Measurements from ENCODE around the gene ACOT7. TPM values are rescaled to one million over a fixed set of nuclear protein-coding genes. Genes with fewer than 3 reads are reported as not detected.

ACOT7 gene
- total RNA-seq, 1 donor from 2014 or later, result 40.0 TPM

DNA sequence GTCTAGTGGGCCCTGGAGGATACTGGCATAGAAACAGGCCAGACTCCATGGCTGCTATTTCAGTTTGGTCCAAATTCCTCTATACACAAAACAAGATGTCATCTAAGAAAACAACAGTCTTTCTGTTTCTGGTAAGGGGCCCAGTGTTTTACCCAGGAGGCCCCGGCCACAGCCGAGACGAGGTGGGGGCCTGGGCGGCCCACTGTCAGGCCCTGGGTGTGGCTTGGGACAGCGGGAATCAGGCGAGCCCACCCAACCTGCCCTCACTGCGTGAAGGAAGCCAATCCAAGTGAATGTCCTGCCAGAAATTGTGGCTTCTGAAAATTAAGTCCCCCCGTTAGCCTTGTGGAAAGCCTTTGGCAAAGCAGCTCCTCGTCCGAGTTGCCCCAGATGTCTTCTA lies 101.5 kb downstream of the ACOT7 start:
- Mint-ChIP-seq H3K4me1 (ENCODE audit: unreplicated experiment) (peaks cover 5% of the 10 kb centered on the region), H3K4me3 (no peak overlapping the region), H3K27ac (no peak overlapping the region), H3K27me3 (no peaks in the 10 kb centered on the region), H3K36me3 (no peaks in the 10 kb centered on the region), H3K9me3 (no peaks in the 10 kb centered on the region)
- TF ChIP-seq, protein P1, sequence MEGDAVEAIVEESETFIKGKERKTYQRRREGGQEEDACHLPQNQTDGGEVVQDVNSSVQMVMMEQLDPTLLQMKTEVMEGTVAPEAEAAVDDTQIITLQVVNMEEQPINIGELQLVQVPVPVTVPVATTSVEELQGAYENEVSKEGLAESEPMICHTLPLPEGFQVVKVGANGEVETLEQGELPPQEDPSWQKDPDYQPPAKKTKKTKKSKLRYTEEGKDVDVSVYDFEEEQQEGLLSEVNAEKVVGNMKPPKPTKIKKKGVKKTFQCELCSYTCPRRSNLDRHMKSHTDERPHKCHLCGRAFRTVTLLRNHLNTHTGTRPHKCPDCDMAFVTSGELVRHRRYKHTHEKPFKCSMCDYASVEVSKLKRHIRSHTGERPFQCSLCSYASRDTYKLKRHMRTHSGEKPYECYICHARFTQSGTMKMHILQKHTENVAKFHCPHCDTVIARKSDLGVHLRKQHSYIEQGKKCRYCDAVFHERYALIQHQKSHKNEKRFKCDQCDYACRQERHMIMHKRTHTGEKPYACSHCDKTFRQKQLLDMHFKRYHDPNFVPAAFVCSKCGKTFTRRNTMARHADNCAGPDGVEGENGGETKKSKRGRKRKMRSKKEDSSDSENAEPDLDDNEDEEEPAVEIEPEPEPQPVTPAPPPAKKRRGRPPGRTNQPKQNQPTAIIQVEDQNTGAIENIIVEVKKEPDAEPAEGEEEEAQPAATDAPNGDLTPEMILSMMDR (conservative IDR thresholded peaks at IDR 0.05), result no peak
- DNase-seq (ENCODE audit: extremely low spot score, unreplicated experiment), result no peak

DNA sequence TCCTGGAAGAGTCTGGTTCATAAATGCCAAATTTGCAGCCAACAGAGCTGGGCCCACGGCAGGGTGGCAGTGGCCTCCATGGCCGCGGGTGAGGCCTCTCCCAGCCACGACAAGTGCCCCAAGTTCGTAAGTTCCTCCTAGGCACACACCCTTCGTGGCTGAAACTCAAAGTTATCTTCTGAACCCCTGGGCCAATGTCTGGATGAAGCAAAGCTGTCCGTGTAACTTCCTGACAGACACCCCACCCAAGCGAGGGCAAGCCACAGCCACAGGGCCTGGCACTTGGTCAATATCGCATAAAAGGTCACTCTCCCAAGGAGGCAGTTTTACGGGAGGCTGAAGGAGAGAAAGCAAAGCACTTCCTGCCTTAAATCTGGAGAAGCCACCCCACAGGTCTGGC lies 104.9 kb downstream of the ACOT7 start:
- TF ChIP-seq, protein P1 (conservative IDR thresholded peaks at IDR 0.05), result no peak
- H3K27ac Mint-ChIP-seq, result no peak overlapping the region
- no peak overlapping the region for H3K4me3 Mint-ChIP-seq
- no peaks in the 10 kb centered on the region for H3K27me3 Mint-ChIP-seq
- no peaks in the 10 kb centered on the region for H3K36me3 Mint-ChIP-seq
- DNase-seq (ENCODE audit: extremely low spot score, unreplicated experiment), result no peak
- H3K4me1 Mint-ChIP-seq (ENCODE audit: unreplicated experiment), result no peaks in the 10 kb centered on the region
- no peaks in the 10 kb centered on the region for H3K9me3 Mint-ChIP-seq

DNA sequence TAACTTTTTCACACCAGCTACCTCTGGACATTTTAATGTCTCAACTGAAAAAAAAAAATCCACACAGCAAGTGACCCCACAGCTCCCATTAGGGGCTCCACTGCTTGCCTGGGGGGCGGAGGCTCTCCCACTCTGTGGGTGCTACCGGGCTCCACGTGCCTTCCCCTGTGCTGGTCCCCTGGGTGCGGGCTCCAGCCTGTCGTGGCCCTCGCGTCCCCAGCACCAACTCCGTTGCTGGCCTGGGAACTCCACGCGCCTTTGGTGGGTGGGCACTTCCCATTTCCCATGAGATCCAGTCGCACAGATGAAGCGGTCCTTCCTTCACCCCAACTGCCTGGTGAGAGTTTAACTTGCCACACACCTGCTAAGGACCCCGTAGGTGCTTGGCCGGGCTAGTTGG lies 105.5 kb downstream of the ACOT7 start:
- Mint-ChIP-seq H3K4me1 (ENCODE audit: unreplicated experiment) (no peaks in the 10 kb centered on the region), H3K9me3 (no peaks in the 10 kb centered on the region), H3K36me3 (no peaks in the 10 kb centered on the region), H3K27me3 (no peaks in the 10 kb centered on the region), H3K4me3 (no peak overlapping the region), H3K27ac (no peak overlapping the region)
- no peak for DNase-seq (ENCODE audit: extremely low spot score, unreplicated experiment)
- TF ChIP-seq, protein P1 (conservative IDR thresholded peaks at IDR 0.05), result no peak

DNA sequence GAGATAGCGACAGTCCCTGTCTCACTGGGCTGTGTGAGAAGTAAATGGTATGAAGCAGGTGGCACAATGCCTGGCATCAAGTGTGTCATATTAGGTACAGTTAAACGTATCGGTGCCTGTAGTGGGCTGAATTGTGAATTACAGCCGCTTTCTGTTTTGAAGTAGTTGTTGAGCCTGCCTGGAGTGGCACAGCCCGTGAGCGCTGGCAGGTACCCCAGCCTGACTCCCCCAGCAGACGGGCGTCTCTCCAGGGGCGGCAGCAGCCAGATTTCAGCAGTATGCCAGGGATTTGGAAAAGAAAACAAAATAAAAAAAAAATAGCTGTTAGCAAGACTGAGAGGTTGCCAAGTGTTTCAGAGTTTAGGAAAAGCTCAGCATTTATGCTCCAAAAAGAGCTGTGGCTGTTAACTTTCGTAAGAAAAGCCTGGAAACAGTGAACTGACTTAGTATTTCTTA lies 106.1 kb downstream of the ACOT7 start:
- no peak for DNase-seq (ENCODE audit: extremely low spot score, unreplicated experiment)
- Mint-ChIP-seq H3K4me3 (no peak overlapping the region), H3K36me3 (no peaks in the 10 kb centered on the region), H3K27ac (no peak overlapping the region), H3K27me3 (no peaks in the 10 kb centered on the region), H3K4me1 (ENCODE audit: unreplicated experiment) (no peaks in the 10 kb centered on the region), H3K9me3 (no peaks in the 10 kb centered on the region)
- TF ChIP-seq, protein P1 (conservative IDR thresholded peaks at IDR 0.05), result no peak

DNA sequence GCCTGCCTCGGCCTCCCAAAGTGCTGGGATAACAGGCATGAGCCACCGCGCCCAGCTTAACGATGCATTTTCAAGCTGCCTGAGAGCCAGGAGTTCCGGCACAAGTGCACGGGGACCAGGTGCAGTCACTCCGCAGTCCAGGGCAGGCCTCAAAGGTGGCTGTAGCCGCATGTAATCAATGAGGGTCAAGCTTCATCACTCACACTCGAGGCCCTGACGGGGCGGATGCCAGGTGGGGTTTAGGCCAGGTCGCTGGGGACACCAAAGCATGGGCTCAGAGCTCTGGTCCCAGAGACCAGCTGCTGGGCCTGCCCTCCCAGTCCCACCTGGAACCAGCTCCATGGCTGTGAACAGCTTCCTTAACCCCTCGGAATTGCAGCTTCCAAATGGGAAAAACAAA lies 106.5 kb downstream of the ACOT7 start:
- DNase-seq (ENCODE audit: extremely low spot score, unreplicated experiment), result no peak
- Mint-ChIP-seq H3K27me3 (no peaks in the 10 kb centered on the region), H3K9me3 (no peaks in the 10 kb centered on the region), H3K4me3 (no peak overlapping the region), H3K27ac (no peak overlapping the region), H3K36me3 (no peaks in the 10 kb centered on the region), H3K4me1 (ENCODE audit: unreplicated experiment) (no peaks in the 10 kb centered on the region)
- TF ChIP-seq, protein P1 (conservative IDR thresholded peaks at IDR 0.05), result no peak

DNA sequence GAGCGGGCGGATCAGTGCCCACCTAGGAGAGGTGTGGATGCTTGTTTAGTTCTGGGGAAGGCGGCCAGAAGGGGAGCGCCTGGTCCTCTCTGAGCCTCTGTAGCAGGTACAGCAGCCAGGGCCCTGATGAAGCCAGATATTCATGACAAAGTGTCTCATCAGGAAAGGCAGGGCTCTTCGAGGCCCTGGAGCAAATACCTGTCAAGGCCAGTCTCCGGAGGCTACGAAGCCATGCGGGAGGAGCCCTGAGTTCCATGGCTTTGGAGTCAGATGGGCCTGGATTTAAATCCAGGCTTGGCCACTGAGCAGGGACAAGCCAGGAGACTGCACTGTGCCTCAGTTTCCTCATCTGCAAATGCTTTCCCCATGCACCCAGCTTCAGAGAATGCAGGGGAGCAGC lies 107.3 kb downstream of the ACOT7 start:
- no peaks in the 10 kb centered on the region for H3K4me1 Mint-ChIP-seq (ENCODE audit: unreplicated experiment)
- H3K27me3 Mint-ChIP-seq, result no peaks in the 10 kb centered on the region
- no peaks in the 10 kb centered on the region for H3K9me3 Mint-ChIP-seq
- TF ChIP-seq, protein P1 (conservative IDR thresholded peaks at IDR 0.05), result no peak
- H3K36me3 Mint-ChIP-seq, result no peaks in the 10 kb centered on the region
- no peak overlapping the region for H3K4me3 Mint-ChIP-seq
- no peak overlapping the region for H3K27ac Mint-ChIP-seq
- DNase-seq (ENCODE audit: extremely low spot score, unreplicated experiment), result no peak

Measured in type B pancreatic cell (in vitro differentiated cells).